Stimulated activated naive CD8-positive, alpha-beta T cell treated with anti-CD3 and anti-CD28 coated beads, Interleukin-15, Interleukin-2, amounts not matched to agents 100 U/mL and 50 U/mL, for 24 hours (primary cell): ENCODE data around the gene FKBP1A.

ENCODE experiments used
- ATAC-seq: fragments of 150-1000 bp; cut with Tn5 transposase; one replicate; pipeline ENCODE4 v1.10.0; 2021
- DNase-seq: peaks from one replicate; pipeline ENCODE4 v3.0.0; 2021

The FKBP1A gene

GRCh38 chr20:1392693-1393506 lies at the start of gene FKBP1A:
Gene FKBP1A, minus strand, starts transcription at chr20:1393054. Its CDS starts 56 bp downstream, at chr20:1392998.
- peak; percentile 91 for DNase-seq
- ATAC-seq, result peak; percentile 92

DNA sequence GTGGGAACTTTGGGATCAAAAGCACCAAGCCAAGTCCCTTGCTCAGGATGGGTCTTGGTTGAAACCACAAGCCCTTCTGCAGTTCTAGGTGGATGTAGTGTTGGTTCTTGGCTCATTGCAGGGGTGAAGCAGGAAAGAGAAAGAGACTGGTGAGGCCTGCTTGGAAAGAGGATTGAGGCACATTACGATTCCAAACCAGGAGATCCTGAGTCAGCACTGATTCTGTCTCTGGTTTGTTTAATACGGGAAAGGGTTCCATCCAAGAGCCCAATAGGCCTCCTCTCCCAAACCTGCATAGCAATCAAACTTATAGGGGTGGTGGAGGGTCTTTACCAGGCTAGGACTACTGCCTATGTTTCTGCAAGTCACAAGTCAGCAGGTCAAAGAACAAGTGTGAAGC lies 49.5 kb upstream of the FKBP1A start:
- ATAC-seq (no peak), DNase-seq (no peak)

DNA sequence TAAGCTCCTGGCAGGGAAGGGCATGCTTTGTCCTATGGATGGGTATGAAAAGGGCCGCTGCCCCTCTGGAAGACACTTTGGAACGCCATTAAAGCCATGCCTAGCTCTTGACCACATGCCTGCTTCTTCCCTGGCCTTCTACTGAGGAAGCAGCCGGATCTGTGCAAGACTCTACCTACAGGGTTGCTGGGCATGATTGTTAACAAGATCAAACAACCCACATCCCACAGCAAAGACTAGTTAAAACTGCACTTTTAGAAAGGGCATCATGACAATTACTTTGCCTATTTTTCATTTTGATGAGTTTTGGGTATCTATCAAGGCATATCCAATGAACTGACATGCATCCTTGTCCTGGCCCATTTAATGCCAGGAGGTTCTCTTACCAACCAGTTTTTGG lies 48.3 kb upstream of the FKBP1A start:
- ATAC-seq (no peak), DNase-seq (no peak)

- peak; percentile 44 for ATAC-seq
These were observed 47.2 kb upstream of the FKBP1A start for GRCh38 chr20:1440024-1440423.

DNA sequence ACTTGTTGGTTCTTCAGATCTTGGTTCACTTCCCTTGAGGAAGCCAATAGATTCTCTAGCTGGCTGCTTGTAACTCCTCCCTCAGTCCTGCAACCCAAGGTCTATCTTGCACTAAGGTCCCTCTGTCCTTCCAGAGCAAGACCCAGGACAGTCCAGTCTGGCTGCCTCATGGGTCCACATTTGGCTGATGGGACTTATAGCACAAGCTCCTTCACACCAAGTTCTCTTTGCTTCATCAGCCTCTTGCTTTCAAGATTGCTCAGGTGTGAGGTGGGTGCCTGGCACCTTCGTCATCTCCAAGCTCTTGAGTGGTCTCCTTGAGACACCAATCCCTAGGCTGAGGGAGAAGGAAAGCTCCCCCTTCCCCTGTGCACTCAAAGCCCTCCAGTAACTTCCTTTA lies 45.5 kb upstream of the FKBP1A start:
- no peak for DNase-seq
- no peak for ATAC-seq

More at GRCh38 chr20:1440024-1440423, 47.2 kb upstream of the FKBP1A start:
- DNase-seq, result peak; percentile 22

DNA sequence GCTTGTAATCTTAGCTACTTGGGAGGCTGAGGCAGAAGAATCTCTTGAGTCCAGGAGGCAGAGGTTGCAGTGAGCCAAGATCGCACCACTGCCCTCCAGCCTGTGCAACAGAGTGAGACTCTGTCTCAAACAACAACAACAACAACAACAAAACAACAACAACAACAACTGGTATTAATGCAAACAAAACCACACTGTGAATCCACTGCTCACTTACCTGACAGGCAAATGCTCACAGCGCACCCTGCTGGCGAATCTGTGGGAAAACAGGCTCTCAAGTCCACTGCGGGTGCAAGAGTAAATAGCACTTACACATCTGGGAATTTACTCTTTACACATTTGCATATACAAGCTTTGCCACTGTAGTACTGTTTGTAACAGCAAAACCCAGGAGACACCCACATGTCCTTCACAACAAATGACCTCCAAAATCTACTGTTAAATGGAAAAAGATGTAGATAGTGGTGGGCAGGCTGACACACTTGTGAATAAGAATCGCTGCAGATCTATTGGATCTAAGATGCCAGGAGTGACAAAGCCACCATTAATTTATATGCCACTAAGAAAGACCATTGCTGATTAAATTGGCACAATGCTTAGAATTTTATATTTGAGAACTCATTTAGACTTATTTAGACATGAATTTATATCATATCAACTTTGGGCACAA lies 44.5 kb upstream of the FKBP1A start:
- ATAC-seq, result peak; percentile 47
- DNase-seq, result peak; percentile 79

GRCh38 chr20:1436263-1436662 lies 43.4 kb upstream of the FKBP1A start:
- ATAC-seq, result no peak
- no peak for DNase-seq

- DNase-seq (no peak), ATAC-seq (no peak)
These were observed 42.5 kb upstream of the FKBP1A start for GRCh38 chr20:1435337-1435699.

DNA sequence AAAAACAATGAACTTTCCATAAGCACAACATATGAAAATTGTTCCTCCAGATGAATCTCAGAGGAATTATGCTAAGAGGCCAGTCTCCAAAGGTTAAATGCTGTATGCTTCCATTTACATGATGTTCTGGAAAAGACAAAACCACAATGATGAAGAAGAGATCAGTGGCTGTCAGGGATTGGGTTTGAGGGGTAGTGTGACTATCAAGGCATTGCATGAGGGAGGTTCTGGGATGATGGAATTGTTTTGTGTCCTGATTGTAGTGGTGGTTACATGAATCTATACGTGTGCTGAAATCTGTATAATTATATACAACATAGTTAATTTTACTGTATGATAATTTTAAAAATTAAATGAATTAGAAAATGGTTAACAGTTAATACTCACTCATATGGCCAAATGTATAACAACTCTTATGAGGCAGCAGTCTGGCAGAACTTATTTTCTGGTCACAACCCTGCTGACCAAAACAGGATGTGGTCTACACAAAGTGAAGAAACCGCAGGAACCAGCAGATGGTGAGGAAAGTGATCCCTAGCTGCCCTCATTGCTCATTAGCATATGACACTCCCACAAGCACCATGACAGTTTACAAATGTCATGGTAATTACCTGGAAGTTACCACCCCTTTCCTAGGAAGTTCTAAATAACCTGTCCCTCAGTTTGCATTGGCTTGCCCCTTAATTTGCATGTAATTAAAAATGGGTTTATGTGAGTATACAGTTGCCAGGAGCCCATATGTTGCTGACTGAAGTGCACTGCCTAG lies 41.9 kb upstream of the FKBP1A start:
- ATAC-seq, result peak; percentile 79

DNA sequence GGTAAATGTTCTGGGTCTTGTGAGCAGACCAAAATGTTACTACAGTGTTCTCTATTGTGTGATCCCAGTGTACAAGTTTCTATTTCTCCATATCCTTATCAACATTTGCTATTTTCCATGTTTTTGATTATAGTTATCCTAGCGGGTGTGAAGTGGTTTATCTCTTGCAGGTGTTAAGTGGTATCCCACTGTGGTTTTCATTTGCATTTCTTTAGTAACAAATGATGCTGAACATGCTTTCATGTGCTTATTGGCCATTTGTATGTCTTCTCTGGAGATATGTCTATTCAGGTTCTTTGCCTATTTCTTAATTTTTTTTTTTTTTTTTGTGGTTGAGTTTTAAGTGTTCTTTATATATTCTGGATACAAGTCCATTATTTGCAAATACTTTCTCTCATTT lies 38.3 kb upstream of the FKBP1A start:
- ATAC-seq (no peak), DNase-seq (no peak)

More for the DNA sequence above, 41.9 kb upstream of the FKBP1A start:
- DNase-seq, result peak; percentile 65

- no peak for DNase-seq
- ATAC-seq, result no peak
These were observed 37.2 kb upstream of the FKBP1A start for GRCh38 chr20:1430004-1430451.

DNA sequence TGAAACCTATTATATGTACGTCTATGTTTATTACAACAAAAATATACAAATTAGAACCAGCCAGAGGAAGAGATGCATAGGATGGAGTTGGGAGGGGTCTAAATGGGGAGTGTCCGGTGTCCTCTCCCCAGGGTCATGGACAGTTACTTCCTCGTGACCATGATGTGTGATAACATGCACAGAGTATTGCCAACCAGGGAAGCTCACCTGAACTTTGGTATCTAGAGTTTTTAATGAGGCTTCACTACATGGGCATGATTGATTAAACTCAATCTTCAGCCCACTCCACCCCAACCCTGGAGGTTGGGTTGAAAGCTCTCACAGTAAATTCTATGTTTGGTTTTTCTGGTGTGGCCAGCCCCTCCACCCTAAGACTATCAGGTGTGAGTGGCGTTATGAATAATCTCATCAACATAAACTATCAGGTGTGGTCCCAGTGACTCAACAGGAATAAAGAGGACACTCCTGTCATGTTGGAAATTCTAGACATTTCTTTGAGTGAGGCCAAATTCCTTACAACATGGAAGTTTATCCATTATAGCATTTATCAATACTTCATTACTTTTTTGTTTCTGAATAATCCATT lies 36.4 kb upstream of the FKBP1A start:
- no peak for ATAC-seq
- no peak for DNase-seq

DNA sequence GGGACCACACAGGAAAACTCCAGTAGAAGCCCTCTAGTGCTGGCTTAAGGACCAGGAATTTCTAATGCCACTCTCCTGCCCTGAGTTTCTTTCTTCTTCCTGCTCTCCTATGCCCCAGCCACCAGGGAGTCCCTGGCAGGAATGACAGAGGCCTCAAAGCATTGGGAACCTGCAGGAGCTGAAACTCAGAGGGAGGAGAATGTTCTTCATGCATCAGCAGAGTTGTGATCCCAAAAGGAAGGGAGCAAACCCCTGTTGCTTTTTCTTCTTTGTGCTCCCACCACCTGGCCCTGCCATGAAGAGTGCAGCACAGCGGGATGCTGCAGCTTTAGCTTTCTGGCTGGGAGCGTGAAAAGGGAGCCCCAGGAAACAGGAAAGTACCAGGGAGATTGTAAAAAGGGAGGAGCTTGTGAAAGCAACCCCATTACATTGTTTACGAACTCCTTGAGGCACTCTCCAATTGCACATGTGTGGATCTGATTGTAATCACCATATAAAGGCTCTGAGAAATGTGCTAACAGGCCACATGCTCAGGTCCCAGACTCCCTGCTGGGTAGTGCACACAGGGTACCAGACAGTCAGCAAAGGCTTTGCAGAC lies 34.7 kb upstream of the FKBP1A start:
- DNase-seq, result no peak
- no peak for ATAC-seq

- DNase-seq (no peak), ATAC-seq (no peak)
These were observed 33.5 kb upstream of the FKBP1A start for GRCh38 chr20:1426231-1426849.

- ATAC-seq (no peak), DNase-seq (no peak)
These were observed 31.5 kb upstream of the FKBP1A start for GRCh38 chr20:1424336-1424735.

GRCh38 chr20:1423625-1424106 lies 30.8 kb upstream of the FKBP1A start:
- ATAC-seq, result no peak
- no peak for DNase-seq

GRCh38 chr20:1423206-1423605 lies 30.4 kb upstream of the FKBP1A start:
- no peak for DNase-seq
- ATAC-seq, result no peak

- DNase-seq (no peak), ATAC-seq (no peak)
These were observed 29.9 kb upstream of the FKBP1A start for GRCh38 chr20:1422753-1423152.

- no peak for ATAC-seq
These were observed 27.2 kb upstream of the FKBP1A start for GRCh38 chr20:1420066-1420465.

GRCh38 chr20:1418350-1418749 lies 25.5 kb upstream of the FKBP1A start:
- DNase-seq (no peak), ATAC-seq (no peak)

More at GRCh38 chr20:1420066-1420465, 27.2 kb upstream of the FKBP1A start:
- DNase-seq, result no peak

DNA sequence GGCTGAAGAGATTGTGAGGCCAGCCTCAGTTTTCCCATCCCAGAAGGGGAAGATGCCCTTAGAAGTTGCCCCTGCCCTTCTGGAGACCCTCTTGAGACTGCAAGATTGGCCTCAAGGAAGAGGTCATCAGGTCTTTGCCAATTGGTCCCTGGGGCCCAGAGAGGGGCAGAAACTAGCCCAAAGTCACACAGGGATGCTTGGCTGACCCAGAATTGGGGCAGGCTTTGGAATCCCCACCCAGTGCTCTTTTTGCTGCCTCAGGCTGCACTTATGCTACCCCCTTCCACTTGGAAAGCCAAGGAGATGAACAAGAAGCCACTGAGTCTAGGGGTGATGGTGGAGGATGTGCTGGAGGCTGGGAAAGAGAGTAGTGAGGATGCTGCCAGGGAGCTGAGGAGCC lies 24.9 kb upstream of the FKBP1A start:
- ATAC-seq (no peak), DNase-seq (no peak)
